IMR-90 (cell line): ENCODE results near the gene ACSM3. TPM values are rescaled to one million over a fixed set of nuclear protein-coding genes. Genes with fewer than 3 reads are reported as not detected.

ENCODE experiments used
- ATAC-seq: fragments of 200-7000 bp; cut with Tn5 transposase; 2 replicates; pipeline ENCODE4 v1.9.1; 2020; ENCODE audit warnings: low read depth, mild to moderate bottlenecking, moderate library complexity
- BruUV-seq: library from RNA; stranded (reverse); fragments of 400-500 nt; replicated peaks from 2 replicates; lab custom pipeline; 2021; lab: Mats Ljungman, UMichigan
- CTCF ChIA-PET: fragments of 300-600 bp; formaldehyde crosslinking; extraction: SDS; loops from one replicate; lab custom pipeline; 2021; ENCODE audit warnings: antibody characterized with exemption; lab: Yijun Ruan, JAX
- POLR2A ChIA-PET: fragments of 300-600 bp; sonication (Branson Sonifier 250); formaldehyde crosslinking; loops from one replicate; lab custom pipeline; 2022; ENCODE audit warnings: antibody characterized with exemption; ENCODE audit not compliant: unreplicated experiment; lab: Charles Lee
- DNase-seq: peaks from one replicate; pipeline ENCODE4 v3.0.0; 2013
- H2AFZ ChIP-seq: replicated peaks from 2 replicates; pipeline ENCODE3; 2013; ENCODE audit warnings: low read length, mild to moderate bottlenecking; ENCODE audit not compliant: poor library complexity
- H2AK5ac ChIP-seq: 2 replicates; pipeline ENCODE4 v1.6.1; 2013; ENCODE audit warnings: low read depth, low read length, inconsistent platforms
- H2AK9ac ChIP-seq: replicated peaks from 2 replicates; pipeline ENCODE3; 2013; ENCODE audit warnings: mild to moderate bottlenecking, low read depth, low read length, moderate library complexity; ENCODE audit not compliant: poor library complexity
- H2BK120ac ChIP-seq: 2 replicates; pipeline ENCODE4 v1.6.1; 2013; ENCODE audit warnings: low read depth, low read length, inconsistent platforms
- H2BK15ac ChIP-seq: 3 replicates; pipeline ENCODE4 v1.6.1; 2013; ENCODE audit warnings: low read depth, low read length, inconsistent platforms
- H2BK20ac ChIP-seq: 2 replicates; pipeline ENCODE4 v1.6.1; 2013; ENCODE audit warnings: low read depth, mild to moderate bottlenecking, inconsistent platforms, low read length, moderate library complexity
- H2BK5ac ChIP-seq: 2 replicates; pipeline ENCODE4 v1.6.1; 2013; ENCODE audit warnings: mild to moderate bottlenecking, low read depth, low read length, inconsistent platforms; ENCODE audit not compliant: poor library complexity, severe bottlenecking
- H3K14ac ChIP-seq: replicated peaks from 2 replicates; pipeline ENCODE4 v1.6.1; 2013; ENCODE audit warnings: low read depth, low read length, inconsistent platforms
- H3K18ac ChIP-seq: 2 replicates; pipeline ENCODE4 v1.6.1; 2013; ENCODE audit warnings: low read depth, low read length, control low read depth
- H3K23ac ChIP-seq: 2 replicates; pipeline ENCODE4 v1.6.1; 2013; ENCODE audit warnings: low read depth, low read length, inconsistent platforms
- H3K27ac ChIP-seq: 2 replicates; pipeline ENCODE4 v1.5.1; 2013; ENCODE audit warnings: mild to moderate bottlenecking, control low read depth, low read length; ENCODE audit not compliant: insufficient read depth
- H3K27me3 ChIP-seq: 2 replicates; pipeline ENCODE4 v1.6.1; 2013; ENCODE audit warnings: low read length; ENCODE audit not compliant: control insufficient read depth, insufficient read depth
- H3K36me3 ChIP-seq: 2 replicates; pipeline ENCODE4 v1.6.1; 2013; ENCODE audit warnings: low read length, mixed read lengths; ENCODE audit not compliant: control insufficient read depth, insufficient read depth
- H3K4ac ChIP-seq: 2 replicates; pipeline ENCODE4 v1.6.1; 2013; ENCODE audit warnings: low read depth, low read length, inconsistent platforms
- H3K4me1 ChIP-seq: 2 replicates; pipeline ENCODE4 v1.6.1; 2013; ENCODE audit warnings: low read length, mixed read lengths; ENCODE audit not compliant: control insufficient read depth, insufficient read depth
- H3K4me2 ChIP-seq: 2 replicates; pipeline ENCODE4 v1.6.1; 2013; ENCODE audit warnings: low read depth, mild to moderate bottlenecking, control low read depth, low read length, moderate library complexity
- H3K4me3 ChIP-seq: 2 replicates; pipeline ENCODE4 v1.5.1; 2013; ENCODE audit warnings: low read depth, mild to moderate bottlenecking, control low read depth, low read length, moderate library complexity; ENCODE audit not compliant: insufficient read depth
- H3K56ac ChIP-seq: 2 replicates; pipeline ENCODE4 v1.6.1; 2013; ENCODE audit warnings: low read length, inconsistent platforms; ENCODE audit not compliant: insufficient read depth; ENCODE audit errors: extremely low read depth
- H3K79me1 ChIP-seq, 2 experiments: 2 replicates each; pipeline ENCODE4 v1.6.1; 2013; ENCODE audit warnings: low read length in 2 of 2, inconsistent platforms in 1 of 2, low read depth in 1 of 2
- H3K9ac ChIP-seq: 2 replicates; pipeline ENCODE4 v1.6.1; 2013; ENCODE audit warnings: low read depth, low read length, control low read depth
- H3K9me1 ChIP-seq: 2 replicates; pipeline ENCODE4 v1.6.1; 2013; ENCODE audit warnings: low read length, inconsistent platforms; ENCODE audit not compliant: insufficient read depth
- H3K9me3 ChIP-seq: 2 replicates; pipeline ENCODE4 v1.6.1; 2013; ENCODE audit warnings: low read length; ENCODE audit not compliant: control insufficient read depth, insufficient read depth
- H4K20me1 ChIP-seq: 2 replicates; pipeline ENCODE4 v1.6.1; 2013; ENCODE audit warnings: low read length, inconsistent platforms; ENCODE audit not compliant: insufficient read depth
- H4K5ac ChIP-seq: 2 replicates; pipeline ENCODE4 v1.6.1; 2013; ENCODE audit warnings: mild to moderate bottlenecking, low read depth, low read length, control low read depth
- H4K8ac ChIP-seq, 2 experiments: 2 replicates each; pipeline ENCODE4 v1.6.1; 2013; ENCODE audit warnings: low read depth in 2 of 2, low read length in 2 of 2, control low read depth in 1 of 2, inconsistent platforms in 1 of 2
- H4K91ac ChIP-seq: 2 replicates; pipeline ENCODE4 v1.6.1; 2013; ENCODE audit warnings: low read depth, low read length, inconsistent platforms; ENCODE audit not compliant: insufficient read depth
- BHLHE40 ChIP-seq: fragments of 150-350 bp; IDR thresholded peaks from 2 replicates; pipeline ENCODE4 v1.6.1; 2016; ENCODE audit warnings: mild to moderate bottlenecking, low read depth, low read length
- CEBPB ChIP-seq: IDR thresholded peaks from 2 replicates; pipeline ENCODE4 v1.6.1; 2012; ENCODE audit warnings: low read depth, low read length, improper control_type of control experiment
- CHD1 ChIP-seq: IDR thresholded peaks from 2 replicates; pipeline ENCODE4 v1.6.1; 2012; ENCODE audit warnings: low read depth, low read length, improper control_type of control experiment
- ELK1 ChIP-seq: fragments of 150-350 bp; IDR thresholded peaks from 2 replicates; pipeline ENCODE4 v1.6.1; 2016; ENCODE audit warnings: low read depth, mild to moderate bottlenecking, low read length, moderate library complexity, borderline replicate concordance
- FOS ChIP-seq: fragments of 150-350 bp; IDR thresholded peaks from 2 replicates; pipeline ENCODE4 v1.6.1; 2016; ENCODE audit warnings: low read depth, low read length
- MAFK ChIP-seq: IDR thresholded peaks from 2 replicates; pipeline ENCODE4 v1.6.1; 2012; ENCODE audit warnings: low read depth, low read length, improper control_type of control experiment
- MAZ ChIP-seq: IDR thresholded peaks from 2 replicates; pipeline ENCODE4 v1.6.1; 2012; ENCODE audit warnings: low read depth, mild to moderate bottlenecking, low read length, improper control_type of control experiment, moderate library complexity, borderline replicate concordance
- MXI1 ChIP-seq: IDR thresholded peaks from 2 replicates; pipeline ENCODE4 v1.6.1; 2012; ENCODE audit warnings: low read depth, mild to moderate bottlenecking, low read length, moderate library complexity, borderline replicate concordance
- NFE2L2 ChIP-seq: fragments of 150-350 bp; IDR thresholded peaks from 2 replicates; pipeline ENCODE4 v1.6.1; 2016; ENCODE audit warnings: low read depth, mild to moderate bottlenecking, low read length
- POLR2A ChIP-seq: IDR thresholded peaks from 2 replicates; pipeline ENCODE4 v1.6.1; 2012; ENCODE audit warnings: mild to moderate bottlenecking, low read depth, low read length
- RCOR1 ChIP-seq: IDR thresholded peaks from 2 replicates; pipeline ENCODE4 v1.6.1; 2012; ENCODE audit warnings: mild to moderate bottlenecking, low read length, improper control_type of control experiment; ENCODE audit not compliant: insufficient replicate concordance
- RFX5 ChIP-seq: IDR thresholded peaks from 2 replicates; pipeline ENCODE4 v1.8.0; 2012; ENCODE audit warnings: low read depth, mild to moderate bottlenecking, low read length, moderate library complexity
- SMC3 ChIP-seq: fragments of 150-350 bp; IDR thresholded peaks from 2 replicates; pipeline ENCODE4 v1.6.1; 2016; ENCODE audit warnings: low read depth, mild to moderate bottlenecking, antibody characterized with exemption, low read length, moderate library complexity
- WGBS, 2 experiments: methylation state at CpG; one replicate each; pipeline versions ENCODE4 v1.1.5 to v1.1.7; 2013; ENCODE audit warnings: missing lambda C conversion rate in 2 of 2; ENCODE audit not compliant: insufficient read length in 1 of 2; ENCODE audit errors: extremely low coverage in 2 of 2; 5-methylcytosine and 5-hydroxymethylcytosine counted together
- dilution Hi-C: fragments of 300-500 bp; cut with HindIII; formaldehyde crosslinking; loops from one replicate; pipeline ENCODE4 v1.14.3; 2018; ENCODE audit warnings: low sequenced_read_pairs; ENCODE audit not compliant: unreplicated experiment
- in situ Hi-C: fragments of 300-500 bp; cut with MboI; formaldehyde crosslinking; loops from 3 replicates; pipeline ENCODE4 v1.14.3; 2019; ENCODE audit warnings: low sequenced_read_pairs, inconsistent platforms, mixed read lengths
- intact Hi-C: fragments of 100-400 bp; cut with micrococcal nuclease; formaldehyde crosslinking; loops from 2 replicates; pipeline ENCODE4 v1.10.0; 2022
- polyA plus RNA-seq, 3 experiments: library from polyadenylated mRNA; depleted of rRNA; stranded (reverse); fragments of >200 nt; gene quantifications; 2 replicates each; pipeline ENCODE4 v1.2.3, GENCODE V29; 2012; ENCODE audit warnings: low replicate concordance in 1 of 3
- total RNA-seq: library from RNA; depleted of rRNA; stranded (reverse); fragments of >200 nt; gene quantifications from 2 replicates; pipeline ENCODE4 v1.2.3, GENCODE V29; 2012

The ACSM3 gene
- total and polyA plus RNA-seq, 2 of the 4 experiments (the other 2 are of a cell fraction) = 0.50 to 0.54 TPM

GRCh38 chr16:20826039-20826566, 62.3 kb downstream of the ACSM3 start:
- Histone ChIP-seq H3K4ac (no peak overlapping the region), H3K9ac (no peak overlapping the region), H2BK5ac (no peak overlapping the region), H2BK20ac (no peak overlapping the region), H3K4me1 (no peaks in the 10 kb centered on the region), H2BK120ac (no peak overlapping the region), H3K56ac (no peak overlapping the region), H3K4me3 (no peak overlapping the region), H3K18ac (no peak overlapping the region), H4K8ac (no peak overlapping the region), H2AFZ (no peak overlapping the region), H4K5ac (no peak overlapping the region), H3K27me3 (no peaks in the 10 kb centered on the region), H2AK5ac (no peak overlapping the region), H4K20me1 (no peaks in the 10 kb centered on the region), H3K36me3 (peaks cover 4% of the 10 kb centered on the region; the same call in 1 of the 2 replicates), H2AK9ac (no peak overlapping the region), H3K79me1 (no peaks in the 10 kb centered on the region), H3K9me1 (no peaks in the 10 kb centered on the region), H3K14ac (no peak overlapping the region), H4K91ac (no peak overlapping the region), H2BK15ac (no peak overlapping the region), H3K23ac (no peak overlapping the region), H3K4me2 (no peak overlapping the region), H3K9me3 (no peaks in the 10 kb centered on the region), H3K27ac (no peak overlapping the region)
- dilution Hi-C loops = no loop called here
- DNase-seq (peak; percentile 44), ATAC-seq (peak; percentile 17; the same call in 1 of the 2 replicates)
- TF ChIP-seq BHLHE40 = no peak
- TF ChIP-seq CEBPB = 0 out of 2 replicates have a peak, but pooled peaks have one; percentile 2
- no peak for TF ChIP-seq ELK1
- TF ChIP-seq FOS = no peak
- TF ChIP-seq MXI1 = no peak
- TF ChIP-seq CHD1 = no peak
- TF ChIP-seq POLR2A = no peak
- TF ChIP-seq RCOR1 = no peak
- TF ChIP-seq SMC3 = no peak
- no peak for TF ChIP-seq MAZ
- no peak for TF ChIP-seq RFX5
- peak; percentile 79 for TF ChIP-seq NFE2L2
- TF ChIP-seq MAFK = peak; percentile 20; the same call in 1 of the 2 replicates
- ChIA-PET CTCF (no interaction called here), POLR2A (no interaction called here)
- no TSS peak for BruUV-seq
- 41% methylated on average over 2 of the region's 3 CpGs; no CpG with 5 or more reads in 1 of the 2 experiments for WGBS, 2 experiments
- in situ Hi-C loops = no loop called here
- intact Hi-C loops = no loop called here
